GM21423 (cell line): ENCODE measurements around the gene MLXIP.
"Not testable (repeated sequence)": the region's sequence is repeated elsewhere in the genome, so short reads cannot be mapped to it uniquely, and the experiment has no call there.

ENCODE experiments used
- ATAC-seq: cut with Tn5 transposase; IDR thresholded peaks from one replicate; pipeline ENCODE4 v1.9.1; 2021; ENCODE audit warnings: mild to moderate bottlenecking, moderate library complexity; ENCODE audit not compliant: unreplicated experiment

MLXIP gene, protein sequence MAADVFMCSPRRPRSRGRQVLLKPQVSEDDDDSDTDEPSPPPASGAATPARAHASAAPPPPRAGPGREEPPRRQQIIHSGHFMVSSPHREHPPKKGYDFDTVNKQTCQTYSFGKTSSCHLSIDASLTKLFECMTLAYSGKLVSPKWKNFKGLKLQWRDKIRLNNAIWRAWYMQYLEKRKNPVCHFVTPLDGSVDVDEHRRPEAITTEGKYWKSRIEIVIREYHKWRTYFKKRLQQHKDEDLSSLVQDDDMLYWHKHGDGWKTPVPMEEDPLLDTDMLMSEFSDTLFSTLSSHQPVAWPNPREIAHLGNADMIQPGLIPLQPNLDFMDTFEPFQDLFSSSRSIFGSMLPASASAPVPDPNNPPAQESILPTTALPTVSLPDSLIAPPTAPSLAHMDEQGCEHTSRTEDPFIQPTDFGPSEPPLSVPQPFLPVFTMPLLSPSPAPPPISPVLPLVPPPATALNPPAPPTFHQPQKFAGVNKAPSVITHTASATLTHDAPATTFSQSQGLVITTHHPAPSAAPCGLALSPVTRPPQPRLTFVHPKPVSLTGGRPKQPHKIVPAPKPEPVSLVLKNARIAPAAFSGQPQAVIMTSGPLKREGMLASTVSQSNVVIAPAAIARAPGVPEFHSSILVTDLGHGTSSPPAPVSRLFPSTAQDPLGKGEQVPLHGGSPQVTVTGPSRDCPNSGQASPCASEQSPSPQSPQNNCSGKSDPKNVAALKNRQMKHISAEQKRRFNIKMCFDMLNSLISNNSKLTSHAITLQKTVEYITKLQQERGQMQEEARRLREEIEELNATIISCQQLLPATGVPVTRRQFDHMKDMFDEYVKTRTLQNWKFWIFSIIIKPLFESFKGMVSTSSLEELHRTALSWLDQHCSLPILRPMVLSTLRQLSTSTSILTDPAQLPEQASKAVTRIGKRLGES

DNA sequence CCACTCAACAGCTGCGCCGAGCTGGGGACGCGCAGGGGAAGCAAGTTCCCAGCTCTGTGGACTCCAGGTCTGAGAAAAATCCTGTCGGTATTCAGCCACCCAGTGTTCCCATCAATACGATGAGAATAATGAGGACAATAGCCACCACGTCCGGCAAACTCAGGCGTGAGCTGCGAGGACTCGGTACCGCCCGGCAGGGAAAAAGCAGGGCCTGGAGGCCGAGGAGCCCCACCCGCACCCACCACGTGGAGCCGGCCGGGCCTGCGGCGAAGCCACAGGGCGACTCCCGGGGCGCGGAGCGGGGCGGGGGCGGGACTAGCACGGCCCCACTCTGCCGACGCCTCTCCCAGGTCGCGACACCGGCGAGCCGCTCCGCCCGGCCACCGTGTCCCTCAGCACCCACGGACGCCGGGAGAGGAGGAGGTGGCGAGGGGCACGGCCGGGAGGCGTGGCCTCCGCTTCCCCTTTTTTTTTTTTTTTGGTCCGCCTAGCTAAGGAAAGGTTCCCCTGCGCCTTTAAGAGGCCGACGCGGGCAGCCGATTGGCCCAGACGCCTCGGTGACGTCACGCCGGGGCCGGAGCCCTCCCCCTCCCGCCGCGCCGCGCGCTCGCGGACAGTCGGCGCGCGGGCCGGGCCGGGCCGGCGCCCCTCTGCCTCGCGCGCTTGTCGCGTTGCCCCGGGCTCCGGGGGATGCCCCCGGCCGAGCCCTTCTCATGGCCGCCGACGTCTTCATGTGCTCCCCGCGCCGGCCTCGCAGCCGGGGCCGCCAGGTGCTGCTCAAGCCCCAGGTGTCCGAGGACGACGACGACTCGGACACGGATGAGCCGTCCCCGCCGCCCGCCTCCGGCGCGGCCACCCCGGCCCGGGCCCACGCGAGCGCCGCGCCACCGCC lies at the start of gene MLXIP:
TSS of gene MLXIP (plus strand) at position 616 of the 892 bp plus-strand sequence. CDS start at position 714, 98 bp downstream.
- peak; percentile 80 for ATAC-seq

- ATAC-seq: no peak
Measured at GRCh38 chr12:122028905-122029560, 49.5 kb upstream of the MLXIP start.

DNA sequence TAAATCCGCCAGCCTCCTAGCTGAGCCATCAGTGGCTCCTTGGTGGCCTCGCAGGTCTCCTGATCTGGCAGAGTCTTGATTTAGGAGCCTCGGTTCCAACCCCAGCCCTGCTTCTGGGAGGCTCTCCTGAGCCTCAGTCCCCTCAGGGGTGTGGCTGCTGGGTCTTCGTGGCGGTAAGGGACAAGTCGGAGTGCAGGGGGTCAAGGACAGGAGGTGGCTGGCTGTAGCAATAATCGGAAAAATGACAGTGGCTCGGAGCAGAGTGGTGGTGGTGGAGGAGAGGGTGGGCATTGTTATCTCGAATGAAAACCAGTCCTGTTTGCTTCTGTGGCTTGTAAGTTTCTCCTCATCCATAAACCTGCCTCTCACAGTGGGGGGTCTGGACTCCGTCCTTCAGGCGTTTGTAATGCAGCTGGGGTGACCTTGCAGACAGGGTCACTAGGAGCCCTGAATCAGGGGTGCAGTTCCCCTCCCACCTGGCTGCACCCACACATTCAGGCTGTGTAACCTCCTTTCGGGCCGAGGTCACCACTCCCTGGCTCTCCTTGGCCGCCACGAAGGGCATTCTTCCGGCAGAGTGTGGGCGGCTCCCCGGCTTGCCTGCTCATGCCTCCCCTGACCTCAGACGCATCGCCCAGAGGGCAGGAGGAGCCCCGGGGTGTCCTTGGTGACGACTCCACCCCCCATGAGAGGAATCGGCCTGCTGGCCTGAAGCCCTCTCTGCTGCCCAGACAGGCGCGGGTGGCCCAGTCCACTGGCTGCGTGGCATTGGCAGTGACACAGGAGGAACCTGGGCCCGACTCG lies 48.7 kb upstream of the MLXIP start:
- no peak for ATAC-seq

DNA sequence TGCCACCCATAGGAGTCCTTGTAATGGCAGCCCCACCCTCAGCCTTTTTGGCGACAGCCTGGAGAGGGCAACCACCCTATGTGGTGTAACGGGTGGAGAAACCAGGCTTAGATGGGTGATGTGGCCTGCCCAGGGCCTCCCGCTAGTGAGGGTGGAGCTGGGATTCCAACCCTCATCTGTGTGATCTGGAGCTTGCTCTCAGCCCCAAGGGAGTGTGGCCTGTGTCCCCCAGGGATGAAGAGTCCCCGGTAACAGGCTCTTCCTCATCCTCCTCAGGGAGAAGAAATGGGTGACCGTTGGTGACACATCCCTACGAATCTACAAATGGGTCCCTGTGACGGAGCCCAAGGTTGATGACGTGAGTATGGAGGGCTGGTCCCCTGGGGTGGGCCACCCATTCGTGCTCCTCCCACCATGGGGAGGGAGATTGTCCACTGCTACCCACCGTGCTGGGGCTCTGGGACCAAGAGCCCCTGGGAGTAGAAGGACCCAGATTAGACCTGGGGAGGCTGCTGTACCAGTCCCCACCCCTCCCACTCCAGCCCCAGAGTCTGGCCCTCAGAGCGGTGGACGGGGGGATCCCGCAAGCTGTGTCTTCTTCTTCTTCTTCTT lies 48.0 kb upstream of the MLXIP start:
- ATAC-seq: no peak

GRCh38 chr12:122031342-122032216 lies 47.0 kb upstream of the MLXIP start:
- ATAC-seq: no peak

DNA sequence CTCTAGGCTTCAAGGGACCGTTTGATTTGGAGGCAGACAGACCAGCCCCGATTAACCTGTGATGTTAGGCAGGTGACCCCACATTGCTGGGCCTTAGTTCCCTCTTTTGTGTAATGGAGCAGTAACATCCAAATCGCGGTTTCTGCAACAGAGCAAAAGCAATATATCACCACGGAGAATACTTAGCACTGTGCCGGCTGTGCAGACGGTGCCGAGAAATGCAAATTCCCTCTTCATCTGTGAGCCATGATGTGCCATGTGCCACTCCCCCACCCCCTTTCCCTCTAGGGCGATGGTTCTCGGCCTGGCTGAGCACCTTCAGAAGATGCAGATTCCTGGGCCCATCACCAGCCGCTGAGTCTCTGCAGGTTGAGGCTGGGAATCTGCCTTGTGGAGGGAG lies 46.0 kb upstream of the MLXIP start:
- no peak for ATAC-seq

DNA sequence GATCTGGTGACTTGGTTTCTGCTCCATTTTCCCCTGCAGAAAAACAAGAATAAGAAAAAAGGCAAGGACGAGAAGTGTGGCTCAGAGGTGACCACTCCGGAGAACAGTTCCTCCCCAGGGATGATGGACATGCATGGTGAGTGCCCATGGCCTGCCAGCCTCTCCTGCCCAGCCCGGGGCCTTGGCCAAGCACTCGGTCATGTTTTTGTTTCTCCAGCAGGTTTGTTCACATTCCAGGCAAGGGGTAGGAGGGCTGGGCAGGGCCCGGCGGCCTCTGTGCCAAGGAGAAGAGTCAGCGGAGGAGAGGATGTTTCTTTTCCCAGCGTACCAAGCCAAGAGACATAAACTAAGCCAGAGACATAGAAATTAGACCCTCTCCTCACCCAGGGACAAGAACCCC lies 43.3 kb upstream of the MLXIP start:
- no peak for ATAC-seq

DNA sequence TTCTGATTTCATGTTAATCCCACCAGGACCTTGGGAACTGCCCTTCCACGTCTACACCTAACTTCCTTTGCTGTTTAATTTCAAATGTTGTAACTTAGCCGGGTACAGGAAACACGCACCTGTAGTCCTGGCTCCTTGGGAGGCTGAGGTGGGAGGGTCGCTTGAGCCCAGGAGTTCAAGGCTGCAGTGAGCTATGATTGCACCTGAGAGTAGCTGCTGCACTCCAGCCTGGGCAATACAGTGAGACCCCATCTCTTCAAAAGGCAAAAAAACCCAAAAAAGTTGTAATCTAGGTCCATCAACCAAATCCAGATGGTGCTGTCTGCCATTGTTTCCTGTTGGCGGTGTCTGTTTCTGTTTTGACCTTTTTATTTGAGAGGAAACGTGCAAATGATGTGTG lies 42.4 kb upstream of the MLXIP start:
- ATAC-seq: no peak

- ATAC-seq: no peak
Measured at GRCh38 chr12:122040579-122041386, 37.8 kb upstream of the MLXIP start.

GRCh38 chr12:122041458-122041857 lies 37.1 kb upstream of the MLXIP start:
- ATAC-seq: not testable (repeated sequence)

DNA sequence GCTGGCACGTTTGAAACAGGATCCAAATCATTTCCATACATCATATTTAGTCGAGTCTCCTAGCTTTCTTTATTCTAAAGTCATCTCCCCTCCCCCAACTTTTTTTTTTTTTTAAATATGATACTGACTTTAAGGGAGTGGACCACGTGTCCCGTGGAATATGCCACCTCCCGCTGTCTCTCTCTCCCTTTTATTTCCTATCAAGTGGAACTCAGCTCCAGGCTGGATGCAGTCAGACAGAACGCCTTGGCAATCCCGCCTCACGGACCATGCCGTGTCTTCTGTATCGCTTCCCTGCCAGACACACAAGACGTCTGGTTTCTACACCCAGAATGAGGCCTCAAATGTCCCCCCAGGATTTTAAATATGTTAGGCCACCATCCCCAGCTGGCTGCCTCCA lies 35.6 kb upstream of the MLXIP start:
- no peak for ATAC-seq

- no peak for ATAC-seq
Measured at GRCh38 chr12:122043476-122043875, 35.1 kb upstream of the MLXIP start.

DNA sequence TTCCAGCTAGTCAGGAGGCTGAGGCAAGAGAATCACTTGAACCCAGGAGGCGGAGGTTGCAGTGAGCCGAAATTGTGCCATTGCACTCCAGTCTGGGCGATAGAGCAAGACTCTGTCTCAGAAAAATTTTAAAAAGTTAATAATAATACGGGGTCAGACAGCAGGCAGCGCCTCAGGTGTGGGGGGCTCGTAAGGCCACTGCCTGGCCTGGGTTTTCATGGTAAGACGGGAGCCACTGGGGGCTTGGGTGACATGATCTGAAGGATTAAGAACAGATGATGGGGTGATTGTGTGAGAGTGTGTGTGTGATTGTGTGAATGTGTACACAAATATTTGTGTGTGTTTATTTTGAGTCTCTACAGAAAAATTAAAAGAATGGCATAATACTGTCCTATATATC lies 33.3 kb upstream of the MLXIP start:
- no peak for ATAC-seq

GRCh38 chr12:122046145-122046544 lies 32.4 kb upstream of the MLXIP start:
- no peak for ATAC-seq

DNA sequence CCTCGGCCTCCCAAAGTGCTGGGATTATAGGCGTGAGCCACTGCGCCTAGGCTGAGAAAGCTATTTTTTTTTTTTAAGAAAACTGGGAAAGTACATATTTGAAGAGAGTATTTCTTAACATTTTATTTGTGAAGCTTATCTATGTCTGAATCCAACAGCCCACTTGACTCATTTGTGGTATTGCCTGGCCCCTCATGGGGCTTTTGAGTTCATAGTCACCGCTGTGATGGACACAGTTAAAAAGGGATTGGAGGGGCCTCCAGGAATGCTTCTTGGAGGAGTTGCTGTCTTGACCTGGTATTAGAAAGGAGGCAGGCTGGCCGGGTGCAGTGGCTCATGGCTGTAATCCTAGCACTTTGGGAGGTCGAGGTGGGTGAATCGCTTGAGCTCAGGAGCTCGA lies 30.4 kb upstream of the MLXIP start:
- no peak for ATAC-seq

GRCh38 chr12:122049827-122050226 lies 28.7 kb upstream of the MLXIP start:
- ATAC-seq: no peak

DNA sequence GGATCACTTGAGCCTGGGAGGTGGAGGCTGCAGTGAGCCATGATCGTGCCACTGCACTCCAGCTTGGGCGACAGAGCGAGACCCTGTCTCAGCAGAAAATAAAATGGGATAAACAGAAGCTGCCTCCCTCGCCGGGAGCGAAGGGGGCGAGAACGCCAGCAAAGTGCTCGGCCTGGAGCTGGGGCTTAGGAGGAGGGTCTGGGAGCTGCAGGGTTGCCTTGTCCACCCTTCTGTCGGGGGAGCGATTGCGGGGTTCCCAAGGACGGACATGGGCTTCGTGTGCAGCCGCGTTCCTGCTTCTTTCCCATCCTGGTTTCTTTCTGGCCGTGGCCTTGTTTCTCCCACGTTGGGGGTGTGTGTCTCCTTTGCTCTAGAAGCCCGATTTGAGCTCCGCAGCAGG lies 27.9 kb upstream of the MLXIP start:
- ATAC-seq: no peak
